Sigmoid colon (tissue), 4 donors: ENCODE data around the gene SCN4B.

Experiments used
- CTCF ChIP-seq, 4 experiments: fragments of 450-650 bp in 3 of 4; fragments of 200-600 bp in 1 of 4; IDR thresholded peaks; one replicate each; pipeline ENCODE4 v1.5.1; 2016 to 2019; ENCODE audit warnings: antibody characterized with exemption in 4 of 4, mild to moderate bottlenecking in 3 of 4, moderate library complexity in 2 of 4
- EP300 ChIP-seq, 4 donors: sonication (generic); formaldehyde crosslinking; IDR thresholded peaks; one replicate each; pipeline ENCODE4 v1.6.1; 2017; ENCODE audit warnings: antibody characterized with exemption in 4 of 4
- POLR2A ChIP-seq, 2 donors: fragments of 450-650 bp; IDR thresholded peaks; one replicate each; pipeline ENCODE4 v1.6.1; 2016; ENCODE audit warnings: antibody characterized with exemption in 2 of 2, mild to moderate bottlenecking in 2 of 2, moderate library complexity in 2 of 2
- POLR2AphosphoS5 ChIP-seq, 4 donors: sonication (generic); formaldehyde crosslinking; IDR thresholded peaks; one replicate each; pipeline ENCODE4 v1.6.1; 2017; ENCODE audit warnings: antibody characterized with exemption in 4 of 4

- no peak for TF ChIP-seq POLR2AphosphoS5 (IDR thresholded peaks at IDR 0.05)
- no peak for TF ChIP-seq CTCF (IDR thresholded peaks at IDR 0.05)
- TF ChIP-seq EP300 (IDR thresholded peaks at IDR 0.05): no peak
- TF ChIP-seq POLR2A (IDR thresholded peaks at IDR 0.05): no peak
Observed at GRCh38 chr11:118193910-118194566, 41.4 kb upstream of the SCN4B start.
